Keratinocyte (primary cell): ENCODE data around the gene CDKL4. TPM values are rescaled to one million over a fixed set of nuclear protein-coding genes. Genes with fewer than 3 reads are reported as not detected.

Source experiments
- DNase-seq: peaks from one replicate; pipeline ENCODE4 v3.0.0-alpha.2; 2011; ENCODE audit warnings: low read depth, missing footprints, low spot score
- FAIRE-seq: peaks from 2 replicates; lab custom pipeline; 2011; peaks lifted over from hg19 to GRCh38; lab: Jason Lieb, UNC
- H2AFZ ChIP-seq: 2 replicates; pipeline ENCODE4 v1.6.0; 2012; ENCODE audit warnings: low read length, control low read depth, inconsistent platforms; ENCODE audit not compliant: control insufficient read depth
- H3K27ac ChIP-seq: 2 replicates; pipeline ENCODE4 v1.5.1; 2011; ENCODE audit warnings: low read length; ENCODE audit not compliant: control insufficient read depth, insufficient read depth
- H3K27me3 ChIP-seq: 3 replicates; pipeline ENCODE4 v1.6.0; 2011; ENCODE audit warnings: low read length; ENCODE audit not compliant: control insufficient read depth, insufficient read depth; ENCODE audit errors: extremely low read depth
- H3K36me3 ChIP-seq, 2 experiments: 2 replicates in 1 of 2; 3 replicates in 1 of 2; pipeline ENCODE4 v1.5.1; 2011; ENCODE audit warnings: low read length in 2 of 2, mild to moderate bottlenecking in 1 of 2; ENCODE audit not compliant: control insufficient read depth in 2 of 2, insufficient read depth in 2 of 2; ENCODE audit errors: extremely low read depth in 1 of 2
- H3K4me1 ChIP-seq: 3 replicates; pipeline ENCODE4 v1.5.1; 2011; ENCODE audit warnings: low read length; ENCODE audit not compliant: control insufficient read depth, insufficient read depth; ENCODE audit errors: extremely low read depth
- H3K4me2 ChIP-seq: 3 replicates; pipeline ENCODE4 v1.6.0; 2011; ENCODE audit warnings: low read depth, low read length; ENCODE audit not compliant: control insufficient read depth, insufficient read depth; ENCODE audit errors: extremely low read depth
- H3K4me3 ChIP-seq, 3 experiments: fragments of 200-600 bp in 1 of 3; sonication (generic) in 1 of 3; 2 replicates in 2 of 3; 3 replicates in 1 of 3; pipeline ENCODE4 v1.5.1; 2011 to 2016; ENCODE audit warnings: low read length in 3 of 3, mild to moderate bottlenecking in 3 of 3, control low read depth in 2 of 3, inconsistent platforms in 1 of 3, low read depth in 1 of 3, mixed read lengths in 1 of 3, mixed run types in 1 of 3, moderate library complexity in 1 of 3; ENCODE audit not compliant: control insufficient read depth in 2 of 3, insufficient read depth in 2 of 3; ENCODE audit errors: extremely low read depth in 1 of 3
- H3K79me2 ChIP-seq: 2 replicates; pipeline ENCODE4 v1.6.0; 2012; ENCODE audit warnings: low read length; ENCODE audit not compliant: control insufficient read depth, insufficient read depth
- H3K9ac ChIP-seq: 3 replicates; pipeline ENCODE4 v1.6.0; 2011; ENCODE audit warnings: low read length; ENCODE audit not compliant: control insufficient read depth, insufficient read depth; ENCODE audit errors: extremely low read depth
- H3K9me1 ChIP-seq: 3 replicates; pipeline ENCODE4 v1.6.0; 2011; ENCODE audit warnings: low read length; ENCODE audit not compliant: control insufficient read depth, insufficient read depth; ENCODE audit errors: extremely low read depth
- H3K9me3 ChIP-seq: 2 replicates; pipeline ENCODE4 v1.5.1; 2012; ENCODE audit warnings: low read depth, low read length; ENCODE audit not compliant: control insufficient read depth
- H4K20me1 ChIP-seq: 3 replicates; pipeline ENCODE4 v1.6.0; 2011; ENCODE audit warnings: low read length; ENCODE audit not compliant: control insufficient read depth, insufficient read depth; ENCODE audit errors: extremely low read depth
- CTCF ChIP-seq, 3 experiments: IDR thresholded peaks in 1 of 3; conservative IDR thresholded peaks in 1 of 3; optimal IDR thresholded peaks in 1 of 3; 2 replicates in 2 of 3; 3 replicates in 1 of 3; pipeline versions ENCODE3 to v1.5.1; 2011; ENCODE audit warnings: low read length in 3 of 3, mild to moderate bottlenecking in 3 of 3, moderate library complexity in 2 of 3, control low read depth in 1 of 3, inconsistent platforms in 1 of 3; ENCODE audit not compliant: insufficient read depth in 2 of 3; ENCODE audit errors: extremely low read depth in 1 of 3
- EZH2 ChIP-seq: IDR thresholded peaks from one replicate; pipeline ENCODE4 v1.6.1; 2012; ENCODE audit warnings: inconsistent platforms, mild to moderate bottlenecking, low read length, moderate library complexity
- dilution Hi-C: fragments of 300-500 bp; cut with MboI; formaldehyde crosslinking; loops from one replicate; pipeline ENCODE4 v1.7.0; 2020; ENCODE audit warnings: low sequenced_read_pairs; ENCODE audit not compliant: extremely low pct_ligation_motif_present
- polyA plus RNA-seq, 5 experiments: library from polyadenylated mRNA; depleted of rRNA in 3 of 5; stranded (reverse) in 3 of 5; stranded (forward) in 1 of 5; unstranded in 1 of 5; fragments of >200 nt; gene quantifications; 1 replicate in 1 of 5; 2 replicates in 3 of 5; 3 replicates in 1 of 5; pipeline versions ENCODE4 v1.2.1 to v1.2.3, GENCODE V29; 2011 to 2012; ENCODE audit warnings: missing spikeins in 2 of 5, low read depth in 1 of 5, low replicate concordance in 1 of 5

Gene CDKL4
- polyA plus RNA-seq, 1 donor (not counting 4 experiments of a cell fraction or from before 2014, with no cell fraction given) = not detected

DNA sequence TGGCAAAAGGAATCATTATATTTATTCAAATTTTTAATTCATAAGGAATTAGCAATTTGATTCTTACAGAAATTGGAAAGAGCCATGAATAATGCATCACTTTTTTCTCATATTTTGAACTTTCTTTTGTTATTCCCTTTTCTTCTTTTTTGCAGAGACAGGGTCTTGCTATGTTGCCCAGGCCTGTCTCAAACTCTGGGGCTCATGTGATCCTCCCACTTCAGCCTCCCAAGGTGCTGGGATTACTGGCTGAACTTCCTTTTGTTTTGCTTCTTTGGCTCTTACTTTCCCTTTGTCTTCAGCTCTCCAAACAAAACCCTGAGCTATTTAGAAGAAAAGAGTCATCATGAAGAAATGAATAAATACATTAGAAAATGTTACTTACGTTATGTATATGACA, 30.8 kb downstream of the CDKL4 start:
- Histone ChIP-seq H3K9me3 (no peaks in the 10 kb centered on the region), H3K36me3 (no peaks in the 10 kb centered on the region), H3K9ac (no peak overlapping the region), H3K27me3 (no peaks in the 10 kb centered on the region), H3K4me2 (no peak overlapping the region), H3K9me1 (no peaks in the 10 kb centered on the region), H4K20me1 (no peaks in the 10 kb centered on the region), H3K27ac (no peak overlapping the region), H3K4me3 (no peak overlapping the region), H2AFZ (no peak overlapping the region), H3K4me1 (no peaks in the 10 kb centered on the region), H3K79me2 (no peaks in the 10 kb centered on the region)
- no peak for TF ChIP-seq CTCF (optimal IDR thresholded peaks at IDR 0.05 in 1 of 3, IDR thresholded peaks at IDR 0.05 in 1 of 3, conservative IDR thresholded peaks at IDR 0.05 in 1 of 3; ENCODE audit: extremely low read depth in 1 of 3, insufficient read depth in 2 of 3, low read length in 3 of 3)
- no peak for TF ChIP-seq EZH2
- dilution Hi-C loops = loop anchor here (25.0 kb wide), 1 partner anchor 151 kb away; no protein-coding TSS in a partner anchor
- FAIRE-seq (no peak), DNase-seq (no peak)

GRCh38 chr2:39210846-39211245, 32.9 kb downstream of the CDKL4 start:
- no peak overlapping the region for H3K4me2 ChIP-seq
- no peaks in the 10 kb centered on the region for H3K4me1 ChIP-seq
- no peaks in the 10 kb centered on the region for H3K36me3 ChIP-seq
- dilution Hi-C loops = loop anchor here (25.0 kb wide), 1 partner anchor 149 kb away; no protein-coding TSS in a partner anchor
- no peaks in the 10 kb centered on the region for H4K20me1 ChIP-seq
- H2AFZ ChIP-seq = no peak overlapping the region
- no peaks in the 10 kb centered on the region for H3K9me3 ChIP-seq
- H3K27ac ChIP-seq = no peak overlapping the region
- no peak overlapping the region for H3K4me3 ChIP-seq
- FAIRE-seq (no peak), DNase-seq (no peak)
- H3K9me1 ChIP-seq = no peaks in the 10 kb centered on the region
- H3K27me3 ChIP-seq = no peaks in the 10 kb centered on the region
- H3K9ac ChIP-seq = no peak overlapping the region
- H3K79me2 ChIP-seq = no peaks in the 10 kb centered on the region
- TF ChIP-seq CTCF (optimal IDR thresholded peaks at IDR 0.05 in 1 of 3, IDR thresholded peaks at IDR 0.05 in 1 of 3, conservative IDR thresholded peaks at IDR 0.05 in 1 of 3; ENCODE audit: extremely low read depth in 1 of 3, insufficient read depth in 2 of 3, low read length in 3 of 3) = no peak
- no peak for TF ChIP-seq EZH2
